Measurements from ENCODE around the gene CCDC57.

GRCh38 chr17:82155606-82156005 is 57.0 kb downstream of the CCDC57 start:
- TF ChIP-seq CTCF (optimal IDR thresholded peaks at IDR 0.05 in 1 of 3, IDR thresholded peaks at IDR 0.05 in 1 of 3, conservative IDR thresholded peaks at IDR 0.05 in 1 of 3; ENCODE audit: extremely low read depth in 1 of 3, insufficient read depth in 2 of 3, low read length in 3 of 3) (no peak), EZH2 (IDR thresholded peaks at IDR 0.05; ENCODE audit: low read length) (no peak)

All from keratinocyte (primary cell).